Stimulated activated CD4-positive, alpha-beta T cell treated with anti-CD3 and anti-CD28 coated beads, Interleukin-4, amount 100 ng/mL, for 48 hours (primary cell): ENCODE results near the gene STK4.

Source experiments
- DNase-seq, 2 donors: peaks; one replicate each; pipeline ENCODE4 v3.0.0-alpha.2; 2020; ENCODE audit warnings: low read depth in 2 of 2

Gene STK4

DNA sequence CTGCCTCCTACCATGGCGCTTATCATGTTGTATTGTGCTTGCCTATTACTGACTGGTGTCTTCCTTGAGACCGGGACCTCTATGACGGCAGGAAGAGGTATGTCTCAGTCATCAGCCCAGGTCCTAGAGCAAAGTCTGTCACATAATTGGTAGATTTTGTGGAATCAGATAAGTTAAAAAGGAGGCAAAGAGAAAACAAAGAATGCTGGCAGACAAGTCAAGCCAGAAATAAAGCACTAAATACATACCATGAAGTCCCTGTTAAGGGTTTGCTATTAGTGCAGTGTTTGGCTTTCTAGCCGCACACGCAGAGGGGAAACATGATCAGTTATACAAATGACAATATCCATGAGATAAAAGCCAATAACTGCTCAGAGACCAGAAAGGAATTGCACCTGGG, 12.1 kb upstream of the STK4 start:
- no peak for DNase-seq

DNA sequence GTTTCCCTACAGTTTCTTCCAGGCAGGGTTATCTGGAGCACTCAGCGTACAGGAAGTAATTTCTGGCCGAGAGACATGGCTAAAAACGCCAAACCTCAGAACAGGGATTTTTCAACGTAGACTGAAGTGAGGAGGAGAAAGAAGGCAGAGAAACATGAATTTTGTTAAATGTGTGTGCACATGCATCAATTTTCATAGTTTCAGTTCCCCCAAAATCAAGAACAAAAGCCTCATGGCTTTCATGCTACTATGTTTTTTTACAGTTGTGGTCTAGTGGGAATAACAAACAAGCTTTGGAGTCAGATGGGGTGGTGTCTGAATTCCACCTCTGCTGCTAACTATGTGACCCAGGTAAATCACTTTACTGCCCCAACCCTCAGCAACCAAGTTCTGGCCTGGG, 11.0 kb upstream of the STK4 start:
- DNase-seq = no peak

DNA sequence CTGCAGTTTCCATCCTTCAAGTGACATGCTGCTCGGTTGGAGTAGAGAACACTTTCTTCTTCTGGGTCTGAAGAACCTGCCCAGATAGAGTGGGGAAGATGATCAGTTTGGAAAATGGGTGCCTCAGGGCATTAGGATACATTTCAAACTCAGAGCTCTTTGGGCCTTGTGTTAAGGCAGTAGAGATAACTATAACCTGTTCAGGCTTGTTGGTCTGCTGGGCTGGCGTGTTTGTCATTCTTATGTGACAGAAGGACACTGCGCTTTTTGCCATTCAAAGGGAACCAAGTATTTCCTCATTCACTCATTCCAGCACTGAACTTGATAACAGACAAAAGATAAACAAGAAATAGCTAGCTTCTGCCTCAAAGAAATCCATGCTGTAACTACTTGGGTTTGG, 9.9 kb upstream of the STK4 start:
- no peak for DNase-seq

DNA sequence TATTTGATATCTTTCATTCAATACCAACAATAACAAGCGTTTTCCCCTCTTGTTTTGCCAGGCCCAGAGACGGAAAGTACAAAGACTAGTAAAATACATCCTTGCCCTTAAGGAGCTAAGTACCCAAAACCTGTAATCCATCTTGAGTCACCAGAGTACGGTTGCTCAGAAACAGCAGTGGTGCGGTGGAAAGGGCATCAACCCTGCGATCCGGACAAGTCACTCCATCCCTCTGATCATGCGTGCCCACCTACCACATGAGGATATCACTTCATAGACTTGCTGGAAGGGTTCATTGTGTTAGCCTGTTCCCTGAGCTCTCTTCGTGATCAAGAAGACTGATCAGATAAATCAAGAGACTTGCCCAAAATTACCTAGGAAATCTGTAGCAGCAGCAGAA, 8.0 kb upstream of the STK4 start:
- DNase-seq = no peak

DNA sequence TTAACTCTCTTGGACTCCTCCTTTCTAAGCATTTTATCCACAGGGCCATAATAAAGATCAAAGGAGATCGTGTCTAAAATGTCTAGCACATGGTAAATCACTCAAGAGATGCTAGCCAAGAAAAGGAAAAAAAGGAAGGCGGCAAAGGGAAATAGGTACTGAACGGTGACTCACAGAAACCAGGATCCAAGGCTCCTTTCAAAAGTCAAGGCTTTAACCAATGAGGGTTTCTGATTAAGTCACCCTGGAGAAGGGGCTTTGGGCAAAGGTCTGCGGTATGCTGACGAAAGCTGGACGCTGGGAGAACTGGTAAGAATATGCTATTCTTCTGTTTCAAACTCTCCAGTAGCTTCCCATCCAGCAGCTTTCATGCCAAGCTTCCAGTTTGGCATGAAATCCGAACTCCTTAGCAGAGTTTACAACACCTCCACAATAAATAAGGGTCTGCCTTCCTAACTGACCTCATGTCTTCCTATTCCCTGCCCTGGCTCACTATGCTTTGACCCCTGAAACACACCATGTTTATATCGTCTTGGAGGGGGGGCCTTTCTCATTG, 7.2 kb upstream of the STK4 start:
- no peak for DNase-seq

DNA sequence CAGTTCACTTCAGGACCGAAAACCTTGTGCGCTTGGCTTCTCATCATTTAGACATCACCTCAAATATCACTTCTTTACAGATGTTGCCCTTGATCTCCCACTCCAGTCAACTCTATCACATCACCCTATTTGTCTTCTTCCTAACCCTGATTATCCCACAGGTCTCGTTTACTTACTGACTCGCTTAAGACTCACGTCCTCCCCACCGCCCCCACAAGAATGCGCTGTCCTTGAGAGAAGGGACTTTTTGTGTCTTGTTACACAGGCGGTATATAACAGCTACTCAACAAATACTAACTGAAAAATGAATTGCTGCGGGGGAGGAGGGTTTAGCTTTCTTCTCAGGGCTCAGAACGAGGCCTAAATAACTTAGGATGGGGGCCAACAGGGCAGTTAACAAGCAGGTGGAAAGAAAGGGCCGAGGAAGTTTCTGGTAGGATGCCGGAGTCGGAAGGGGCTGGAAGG, 6.6 kb upstream of the STK4 start:
- DNase-seq = peak; percentile 56 to 71

DNA sequence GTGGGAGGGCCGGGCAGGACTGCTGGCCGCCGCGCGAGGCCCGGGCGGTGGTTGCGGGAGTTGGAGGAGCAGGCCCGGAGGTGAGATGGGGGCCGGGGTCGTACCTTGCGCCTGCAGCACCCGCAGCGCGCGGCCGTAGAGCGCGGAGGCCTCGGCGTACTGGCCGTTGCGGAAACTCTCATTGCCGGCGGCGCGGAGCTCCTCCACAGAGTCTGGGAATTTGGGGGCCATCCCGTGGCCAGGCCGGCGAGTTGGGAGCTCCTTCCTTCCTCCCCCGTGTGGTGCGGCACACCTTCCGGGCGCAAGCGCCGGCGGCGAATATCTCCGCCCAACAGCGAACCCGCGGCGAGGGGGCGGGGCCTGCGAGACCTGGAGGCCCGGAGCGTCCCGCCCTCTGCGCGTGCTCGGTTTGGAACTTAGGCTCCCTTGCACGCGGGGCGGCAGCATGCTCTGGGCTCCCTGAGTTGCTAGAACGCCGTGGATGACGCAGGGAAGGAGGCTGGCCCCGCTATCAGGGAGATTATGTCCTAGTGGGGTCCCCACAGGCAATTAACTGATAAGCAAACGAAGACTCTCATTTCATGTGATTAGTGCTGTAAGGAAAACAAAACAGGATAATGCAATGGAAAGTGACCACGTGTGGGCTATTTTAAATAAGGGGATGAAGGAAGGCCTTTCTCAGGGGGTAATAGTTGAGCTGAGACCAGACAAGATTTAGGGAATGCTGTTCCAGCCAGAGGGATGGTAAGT, 6.0 kb upstream of the STK4 start, which contains the start of gene TOMM34:
TSS of gene TOMM34 (minus strand) at position 295 of the 750 bp plus-strand sequence. CDS start at position 231, 64 bp downstream.
- DNase-seq = peak; percentile 96 to 97

DNA sequence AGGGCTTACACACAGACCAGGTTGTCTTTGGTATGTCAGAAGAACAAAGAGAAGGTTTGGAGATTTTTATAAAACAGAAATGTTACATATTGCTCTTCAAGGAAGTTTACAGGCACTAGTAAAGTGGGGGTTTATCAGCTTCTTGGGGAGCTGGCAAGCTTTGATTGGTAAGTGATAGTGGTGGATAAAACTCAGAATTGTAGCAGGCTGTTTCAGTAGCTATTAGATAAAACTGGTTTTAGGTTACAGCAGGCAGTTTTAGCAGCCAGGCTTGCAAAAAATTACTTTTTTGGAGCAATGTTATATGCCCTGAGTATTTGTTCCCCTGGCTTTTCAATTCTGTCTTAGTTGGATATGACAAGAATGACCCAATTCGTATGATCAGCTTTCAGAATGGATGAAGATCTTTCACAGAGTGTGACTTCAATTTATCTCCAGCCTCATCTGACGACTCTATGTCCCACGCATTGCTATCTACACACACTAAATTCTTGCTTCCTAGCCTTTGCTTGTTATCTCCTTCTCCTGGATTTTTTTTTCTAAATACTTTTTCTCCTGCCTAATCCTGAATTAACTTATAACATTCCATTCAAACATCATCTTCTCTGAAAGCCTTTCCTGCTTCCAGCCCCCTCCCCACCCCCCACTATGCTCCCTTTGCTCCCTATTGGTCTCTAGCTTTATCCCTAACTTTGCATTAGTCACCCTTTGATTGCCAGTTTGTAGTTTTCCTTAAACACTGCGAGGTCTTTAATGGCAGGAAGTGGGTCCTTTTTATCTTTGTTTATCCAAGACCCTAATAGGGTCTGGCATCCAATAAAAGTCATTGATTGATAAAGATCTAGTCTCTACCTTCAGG, 5.1 kb upstream of the STK4 start:
- DNase-seq = no peak

DNA sequence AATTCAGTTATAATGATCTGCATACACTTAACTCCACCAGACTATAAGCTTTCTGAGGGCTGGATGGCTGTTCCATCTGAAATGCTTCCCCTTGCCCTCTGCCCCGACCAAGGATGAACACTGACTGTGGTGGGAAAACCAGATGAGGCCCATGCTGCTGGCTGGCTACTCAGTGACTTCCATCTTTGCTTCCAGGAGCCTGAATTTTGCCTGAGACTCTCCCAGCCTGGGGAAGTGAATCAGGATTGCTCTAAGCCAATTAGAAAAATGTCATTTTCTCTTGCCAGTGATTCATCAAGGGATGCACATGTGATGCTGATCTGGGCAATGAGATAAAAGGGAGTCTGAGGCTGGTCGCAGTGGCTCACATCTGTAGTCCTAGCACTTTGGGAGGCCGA, 4.4 kb upstream of the STK4 start:
- DNase-seq = no peak

DNA sequence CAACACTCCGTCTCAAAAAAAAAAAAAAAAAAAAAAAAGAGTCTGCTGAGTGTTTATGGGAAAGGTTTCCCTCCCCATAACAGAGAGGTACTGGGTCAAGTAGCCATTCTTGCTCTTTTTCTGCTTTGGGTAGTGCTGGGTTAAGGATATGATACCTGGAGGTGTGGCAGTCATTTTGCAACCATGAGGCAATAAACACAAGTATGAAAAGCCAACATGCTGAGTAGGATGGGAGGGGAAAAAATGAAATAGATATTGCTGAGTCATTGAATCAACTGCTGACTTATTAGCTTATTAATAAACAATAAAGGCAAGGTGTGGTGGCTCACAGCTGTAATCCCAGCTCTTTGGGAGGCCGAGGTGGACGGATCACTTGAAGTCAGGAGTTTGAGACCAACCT, 3.8 kb upstream of the STK4 start:
- no peak for DNase-seq

DNA sequence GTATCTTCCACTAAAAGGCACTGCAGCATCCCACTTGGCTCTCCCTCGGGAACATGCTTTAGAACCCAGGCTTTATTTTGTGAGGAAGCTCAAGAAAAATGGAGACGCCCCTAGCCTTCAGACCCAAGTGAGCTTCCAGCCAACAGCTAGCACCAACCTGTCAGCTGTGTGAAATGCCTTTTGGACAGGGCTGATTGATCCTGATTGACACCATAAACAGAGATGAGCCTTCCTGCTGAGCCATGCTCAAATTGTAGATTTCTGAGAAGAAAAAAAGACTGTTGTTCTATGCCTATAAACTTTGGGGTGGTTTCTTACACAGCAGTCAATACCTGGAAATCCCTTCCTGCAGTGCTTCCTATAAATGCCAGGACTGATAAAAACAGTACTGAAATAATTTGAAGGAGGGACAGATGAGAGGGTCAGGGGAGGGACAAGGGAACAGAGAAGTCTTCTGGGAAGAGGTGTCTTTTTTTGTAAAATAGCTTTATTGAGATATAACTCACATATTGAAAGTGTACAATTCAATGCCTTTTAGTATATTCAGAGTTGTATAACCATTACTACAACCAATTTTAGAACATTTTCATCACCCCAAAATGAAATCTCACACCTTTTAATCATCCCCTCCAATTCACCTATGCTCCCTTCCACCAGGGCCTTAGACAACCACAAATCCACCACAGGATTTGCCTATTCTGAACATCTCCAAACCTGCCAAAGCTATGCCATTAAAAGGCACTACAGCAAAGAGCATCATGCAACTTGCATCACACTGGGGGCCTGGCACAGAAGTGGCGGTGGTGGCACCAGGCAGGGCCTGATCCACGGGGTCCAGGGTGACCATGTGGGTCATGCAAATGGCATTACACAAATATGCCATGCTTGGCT, 2.7 kb upstream of the STK4 start:
- DNase-seq = no peak

DNA sequence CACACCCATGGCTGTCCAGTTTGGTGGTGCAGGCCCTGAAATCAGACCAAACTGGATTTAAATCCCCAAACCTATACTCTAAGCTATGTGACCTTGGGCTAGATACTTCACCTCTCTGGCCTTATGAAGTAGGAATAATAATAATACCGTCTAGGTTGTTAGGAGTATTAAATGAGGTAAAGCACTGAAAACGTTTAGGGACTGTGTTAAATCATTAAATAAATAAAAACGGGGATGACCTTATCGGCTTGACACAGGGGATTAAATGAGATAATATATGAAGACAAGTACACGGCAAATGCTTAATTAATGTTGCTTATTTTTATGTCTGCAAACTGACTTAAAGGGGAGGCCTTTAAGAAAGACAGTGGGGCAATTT, 672 bp upstream of the STK4 start:
- no peak for DNase-seq

DNA sequence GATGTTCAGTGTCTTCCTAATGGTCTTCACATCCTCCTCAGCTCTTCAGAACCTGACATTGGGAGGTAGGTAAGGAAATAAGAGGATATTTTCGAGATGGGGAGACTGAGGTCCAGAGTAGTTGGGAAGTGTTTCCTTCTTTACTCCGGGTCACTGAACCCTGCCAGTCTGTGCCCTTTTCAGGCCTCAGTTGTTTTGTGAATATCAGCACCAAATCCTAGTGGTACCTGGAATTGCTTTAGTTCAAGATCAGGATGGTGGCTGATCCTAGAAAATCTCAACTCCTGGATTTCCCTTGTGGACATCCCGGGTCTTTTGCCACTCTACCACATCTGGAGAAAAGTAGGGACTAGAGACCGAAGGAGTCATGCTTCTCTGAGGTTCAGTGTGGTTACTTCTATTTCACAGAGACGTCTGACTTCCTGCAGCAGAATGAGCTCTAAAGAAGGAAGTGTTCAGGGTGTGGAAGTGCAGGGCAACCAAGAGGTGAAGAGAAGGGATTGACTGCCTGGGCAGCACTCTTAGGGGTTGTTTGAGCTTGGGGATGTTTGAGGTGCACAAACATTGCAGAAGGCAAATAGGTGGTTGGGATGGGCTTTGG, 995 bp downstream of the STK4 start:
- DNase-seq = no peak

DNA sequence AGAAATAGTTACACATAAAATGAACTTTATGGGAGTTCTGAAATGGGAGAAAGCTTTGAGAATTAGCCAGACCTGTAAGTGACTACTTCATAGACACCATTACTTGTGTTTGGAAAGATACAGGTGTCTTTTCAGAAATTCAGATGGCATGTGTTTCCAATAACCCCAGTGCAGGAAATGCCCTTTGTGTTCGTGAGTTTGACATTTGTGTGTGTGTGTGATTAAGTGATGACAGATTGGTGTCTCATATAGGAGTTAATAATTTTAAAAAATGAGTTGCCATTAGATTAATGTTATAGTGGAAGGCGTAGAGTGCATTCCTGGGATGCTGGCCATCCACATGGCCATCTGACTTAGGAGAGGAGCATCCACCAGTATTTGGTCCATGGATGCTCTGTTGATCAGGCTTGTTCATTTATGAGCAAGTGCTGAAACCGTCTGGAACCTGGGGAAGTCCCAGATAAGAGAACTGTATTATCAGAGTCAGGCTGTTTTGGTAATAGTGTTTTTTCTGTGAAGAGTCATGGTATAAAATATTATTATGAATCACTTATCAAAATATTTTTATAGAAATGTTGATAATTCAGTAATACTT, 3.1 kb downstream of the STK4 start:
- DNase-seq = no peak

DNA sequence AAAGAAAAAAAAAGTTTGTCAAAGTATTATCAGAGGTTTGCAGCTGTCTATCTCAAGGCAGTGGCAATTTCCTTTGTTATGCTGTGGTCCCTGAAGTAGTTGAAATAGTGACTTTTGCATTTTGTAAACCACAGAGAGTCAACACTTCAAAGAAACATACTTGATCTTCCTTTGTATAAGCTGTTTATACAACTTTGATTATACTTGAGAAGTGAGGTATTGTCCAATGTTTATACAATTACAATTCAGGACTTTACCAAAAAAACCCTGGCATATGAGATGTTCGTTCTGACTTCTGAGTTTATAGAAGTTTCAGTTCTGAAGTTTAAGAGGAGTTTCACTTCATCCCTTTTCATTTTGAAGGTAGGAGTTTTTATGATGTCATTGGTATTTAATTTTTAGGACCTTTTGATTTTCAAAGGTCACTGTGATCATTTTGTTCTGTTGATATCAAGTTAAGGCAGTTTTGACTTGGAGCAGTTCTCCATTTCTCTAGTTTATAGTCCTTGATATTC, 4.0 kb downstream of the STK4 start:
- DNase-seq = no peak

DNA sequence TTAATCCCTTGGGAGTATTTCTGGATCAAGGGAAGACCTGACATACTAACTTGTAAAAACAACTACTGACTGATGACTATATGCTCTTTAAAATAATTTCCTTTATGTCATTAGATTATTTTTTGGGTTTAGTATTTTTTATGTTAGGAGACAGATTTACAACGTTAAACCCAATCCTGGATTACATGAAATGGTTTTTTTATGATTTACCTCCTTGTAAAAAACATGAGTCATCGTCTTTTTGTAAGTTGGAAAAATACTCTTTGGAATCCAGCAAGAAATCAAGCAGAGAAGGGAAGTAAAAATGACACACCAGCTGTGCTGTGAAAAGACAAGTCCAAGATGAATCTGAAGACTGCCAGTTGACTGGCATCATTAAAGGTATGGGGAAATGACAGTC, 6.7 kb downstream of the STK4 start:
- DNase-seq = no peak

DNA sequence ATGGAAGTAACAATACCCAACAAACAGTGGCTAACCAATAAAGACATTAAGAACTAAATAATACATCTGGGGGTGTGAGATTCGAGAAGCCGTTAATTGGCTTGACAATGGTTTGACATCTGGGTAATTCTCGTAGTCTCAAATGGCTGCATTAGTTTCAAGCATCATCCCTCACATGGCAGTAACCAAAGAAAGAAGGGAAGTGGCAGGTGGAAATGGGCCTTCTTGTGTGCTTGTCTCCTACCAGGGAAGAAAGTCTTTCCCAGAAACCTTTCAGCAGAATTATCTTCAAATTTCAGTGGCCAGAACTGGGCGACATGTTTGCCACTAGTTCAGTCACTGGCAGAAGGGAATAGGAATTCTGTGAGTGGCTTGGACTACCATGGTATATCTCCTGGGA, 10.4 kb downstream of the STK4 start:
- no peak for DNase-seq

DNA sequence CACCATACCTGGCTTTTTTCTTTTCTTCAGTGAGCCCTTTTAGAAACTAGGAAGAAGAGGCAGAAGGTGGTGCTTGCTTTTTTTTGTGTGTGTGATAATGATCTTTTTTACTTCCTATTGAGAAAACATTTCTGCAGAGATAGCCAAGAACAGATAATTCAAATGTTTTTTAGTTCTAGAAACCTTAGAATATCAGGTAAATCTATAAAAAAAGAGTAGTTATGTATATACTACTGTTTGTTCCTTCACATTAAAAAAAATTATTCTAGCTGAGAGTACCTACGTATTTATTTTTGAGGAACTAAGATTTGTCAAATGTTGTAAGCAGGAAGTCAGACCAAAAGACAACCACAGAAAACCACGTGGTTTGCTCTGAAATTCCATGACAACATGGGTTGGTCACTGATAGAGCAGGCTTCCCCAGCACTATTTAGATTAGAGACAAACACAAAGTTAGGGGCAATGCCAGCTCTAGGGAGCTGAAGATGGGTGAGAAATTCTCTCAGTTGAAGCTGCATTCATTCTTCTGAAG, 12.8 kb downstream of the STK4 start:
- no peak for DNase-seq

DNA sequence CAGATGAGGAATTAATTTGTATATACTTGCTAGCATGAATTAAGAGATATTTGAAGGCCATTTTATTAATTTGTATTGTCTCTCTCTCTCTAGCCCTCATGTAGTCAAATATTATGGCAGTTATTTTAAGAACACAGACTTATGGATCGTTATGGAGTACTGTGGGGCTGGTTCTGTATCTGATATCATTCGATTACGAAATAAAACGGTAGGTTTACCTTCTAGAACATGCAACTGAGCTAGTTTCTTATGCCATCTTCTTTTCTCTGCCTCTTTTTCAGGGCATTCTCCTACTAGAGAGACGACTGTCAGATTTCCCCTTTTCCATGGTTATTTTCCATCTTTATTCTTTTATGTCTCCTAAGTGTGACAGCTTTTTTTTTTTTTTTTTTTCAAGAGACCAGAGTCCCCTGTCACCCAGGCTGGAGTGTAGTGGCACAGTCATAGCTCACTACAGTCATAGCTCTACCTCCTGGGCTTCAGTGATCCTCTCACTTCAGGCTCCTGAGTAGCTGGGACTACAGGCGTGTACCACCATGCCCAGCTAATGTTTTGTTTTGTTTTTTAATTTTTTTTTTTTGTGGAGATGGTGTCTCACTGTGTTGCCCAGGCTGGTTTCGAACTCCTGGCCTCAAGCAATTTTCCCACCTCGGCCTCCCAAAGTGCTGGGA, 15.6 kb downstream of the STK4 start:
- DNase-seq = no peak
